Measurements from ENCODE around the gene LOXHD1. TPM values are rescaled to one million over a fixed set of nuclear protein-coding genes. Genes with fewer than 3 reads are reported as not detected.

LOXHD1 gene
- total and polyA plus RNA-seq, 5 donors, result 0.15 to 0.54 (median 0.31) TPM

GRCh38 chr18:46474487-46475389 is 182.3 kb downstream of the LOXHD1 start:
- no peaks in the 10 kb centered on the region for H3K4me1 ChIP-seq (ENCODE audit: control insufficient read depth, insufficient read depth, low read length)
- intact Hi-C loops (cut with DNase I), result no loop called here
- ATAC-seq (peak; percentile 28 to 30), DNase-seq (no peak)
- H3K27ac ChIP-seq (ENCODE audit: low read length), result no peak overlapping the region
- 70% methylated on average over 14 of the region's 14 CpGs for WGBS
- no peaks in the 10 kb centered on the region for H3K27me3 ChIP-seq (ENCODE audit: control insufficient read depth, insufficient read depth)
- no peak overlapping the region for H3K4me3 ChIP-seq (ENCODE audit: low read length)
- no peaks in the 10 kb centered on the region for H3K9me3 ChIP-seq (ENCODE audit: control insufficient read depth, low read length)

DNA sequence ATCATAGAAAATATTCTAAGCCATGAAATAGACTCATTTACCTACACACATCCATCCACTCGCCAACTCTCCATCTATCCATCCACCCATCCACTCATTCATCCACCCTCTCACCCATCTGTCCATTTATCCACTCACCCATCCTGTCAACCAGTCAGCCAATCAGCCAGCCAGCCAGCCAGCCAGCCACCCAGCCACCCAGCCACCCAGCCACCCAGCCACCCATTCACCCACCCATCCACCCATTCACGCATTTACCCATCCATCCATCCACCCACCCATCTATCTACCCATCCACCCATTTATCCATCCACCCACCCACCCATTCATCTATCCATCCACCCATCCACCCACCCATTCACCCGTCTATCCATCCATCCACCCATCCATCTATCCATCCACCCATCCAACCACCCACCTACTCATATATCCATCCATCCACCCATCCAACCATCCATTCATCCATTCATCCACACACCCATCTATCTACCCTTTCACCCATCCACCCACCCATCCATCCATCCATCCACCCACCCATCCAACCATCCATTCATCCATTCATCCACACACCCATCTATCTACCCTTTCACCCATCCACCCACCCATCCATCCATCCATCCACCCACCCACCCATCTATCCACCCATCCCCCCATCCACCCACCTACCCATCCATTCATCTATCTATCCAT is 185.1 kb downstream of the LOXHD1 start:
- ATAC-seq (no peak), DNase-seq (no peak)
- no peaks in the 10 kb centered on the region for H3K27me3 ChIP-seq (ENCODE audit: control insufficient read depth, insufficient read depth)
- H3K27ac ChIP-seq (ENCODE audit: low read length), result no peak overlapping the region
- no peaks in the 10 kb centered on the region for H3K9me3 ChIP-seq (ENCODE audit: control insufficient read depth, low read length)
- intact Hi-C loops (cut with DNase I), result no loop called here
- no peaks in the 10 kb centered on the region for H3K4me1 ChIP-seq (ENCODE audit: control insufficient read depth, insufficient read depth, low read length)
- 98% methylated on average over 3 of the region's 3 CpGs for WGBS
- no peak overlapping the region for H3K4me3 ChIP-seq (ENCODE audit: low read length)

GRCh38 chr18:46470714-46471113 is 186.3 kb downstream of the LOXHD1 start:
- H3K27me3 ChIP-seq (ENCODE audit: control insufficient read depth, insufficient read depth), result no peaks in the 10 kb centered on the region
- H3K27ac ChIP-seq (ENCODE audit: low read length), result no peak overlapping the region
- no peak for ATAC-seq
- intact Hi-C loops (cut with DNase I), result no loop called here
- no peak overlapping the region for H3K4me3 ChIP-seq (ENCODE audit: low read length)
- DNase-seq, result no peak
- no peaks in the 10 kb centered on the region for H3K4me1 ChIP-seq (ENCODE audit: control insufficient read depth, insufficient read depth, low read length)
- WGBS, result 75% methylated on average over 3 of the region's 3 CpGs
- no peaks in the 10 kb centered on the region for H3K9me3 ChIP-seq (ENCODE audit: control insufficient read depth, low read length)

DNA sequence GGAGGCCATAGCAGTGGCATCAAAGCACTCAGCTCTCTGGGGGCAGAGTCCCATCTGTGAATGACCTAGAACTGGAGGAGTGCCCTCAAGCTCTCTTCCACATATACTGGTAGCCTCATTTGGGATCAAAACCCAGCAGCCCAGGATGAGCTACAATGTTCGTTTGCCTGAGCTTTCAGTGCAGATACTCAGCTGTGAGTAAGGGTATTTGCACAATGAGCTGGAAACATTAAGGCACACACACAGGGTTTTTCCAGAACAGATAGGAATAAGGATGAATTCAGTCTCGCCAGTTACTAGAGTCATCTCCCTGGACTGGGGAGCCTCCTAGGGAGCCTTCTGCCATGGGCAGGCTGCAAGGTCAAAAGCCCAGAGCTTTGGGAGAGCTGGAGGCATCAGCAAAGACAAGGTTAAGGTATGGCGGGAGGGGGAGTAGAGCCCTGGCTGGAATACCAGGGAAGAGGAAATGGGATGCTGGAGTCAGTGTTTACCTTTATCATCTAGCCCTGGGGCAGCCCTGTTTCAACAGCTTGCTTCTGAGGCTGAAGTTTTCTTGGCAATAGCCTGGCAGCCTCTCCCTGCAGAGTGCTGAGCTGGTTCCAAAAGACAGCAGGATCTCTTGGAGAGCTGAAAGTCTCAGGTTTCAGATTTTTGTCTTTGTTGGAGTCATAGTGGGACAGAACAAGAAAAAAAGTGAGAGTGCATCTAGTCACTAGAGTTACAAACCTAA is 187.7 kb downstream of the LOXHD1 start:
- Histone ChIP-seq H3K9me3 (ENCODE audit: control insufficient read depth, low read length) (no peaks in the 10 kb centered on the region), H3K27ac (ENCODE audit: low read length) (no peak overlapping the region), H3K4me3 (ENCODE audit: low read length) (no peak overlapping the region), H3K4me1 (ENCODE audit: control insufficient read depth, insufficient read depth, low read length) (no peaks in the 10 kb centered on the region), H3K27me3 (ENCODE audit: control insufficient read depth, insufficient read depth) (no peaks in the 10 kb centered on the region)
- ATAC-seq (peak in 1 of 2 donors; percentile 15), DNase-seq (no peak)
- 54% methylated on average over 3 of the region's 3 CpGs for WGBS
- intact Hi-C loops (cut with DNase I), result no loop called here

- ATAC-seq, result no peak
- DNase-seq, result no peak
- Histone ChIP-seq H3K27ac (ENCODE audit: low read length) (no peak overlapping the region), H3K9me3 (ENCODE audit: control insufficient read depth, low read length) (no peaks in the 10 kb centered on the region), H3K27me3 (ENCODE audit: control insufficient read depth, insufficient read depth) (no peaks in the 10 kb centered on the region), H3K4me1 (ENCODE audit: control insufficient read depth, insufficient read depth, low read length) (no peaks in the 10 kb centered on the region), H3K4me3 (ENCODE audit: low read length) (no peak overlapping the region)
- 87% methylated on average over 11 of the region's 11 CpGs for WGBS
- intact Hi-C loops (cut with DNase I), result no loop called here
Measured at GRCh38 chr18:46468426-46469180, 188.4 kb downstream of the LOXHD1 start.

- no peak overlapping the region for H3K4me3 ChIP-seq (ENCODE audit: low read length)
- WGBS, result 67% methylated on average over 9 of the region's 9 CpGs
- ATAC-seq, result peak; percentile 30 to 54
- no peaks in the 10 kb centered on the region for H3K9me3 ChIP-seq (ENCODE audit: control insufficient read depth, low read length)
- H3K4me1 ChIP-seq (ENCODE audit: control insufficient read depth, insufficient read depth, low read length), result no peaks in the 10 kb centered on the region
- H3K27ac ChIP-seq (ENCODE audit: low read length), result no peak overlapping the region
- intact Hi-C loops (cut with DNase I), result no loop called here
- no peaks in the 10 kb centered on the region for H3K27me3 ChIP-seq (ENCODE audit: control insufficient read depth, insufficient read depth)
- no peak for DNase-seq
Measured at GRCh38 chr18:46466234-46467160, 190.5 kb downstream of the LOXHD1 start.

GRCh38 chr18:46464926-46465655 is 191.9 kb downstream of the LOXHD1 start:
- Histone ChIP-seq H3K4me1 (ENCODE audit: control insufficient read depth, insufficient read depth, low read length) (no peaks in the 10 kb centered on the region), H3K4me3 (ENCODE audit: low read length) (no peak overlapping the region), H3K27ac (ENCODE audit: low read length) (no peak overlapping the region), H3K27me3 (ENCODE audit: control insufficient read depth, insufficient read depth) (no peaks in the 10 kb centered on the region), H3K9me3 (ENCODE audit: control insufficient read depth, low read length) (no peaks in the 10 kb centered on the region)
- intact Hi-C loops (cut with DNase I), result no loop called here
- 74% methylated on average over 8 of the region's 8 CpGs for WGBS
- ATAC-seq (no peak), DNase-seq (no peak)

DNA sequence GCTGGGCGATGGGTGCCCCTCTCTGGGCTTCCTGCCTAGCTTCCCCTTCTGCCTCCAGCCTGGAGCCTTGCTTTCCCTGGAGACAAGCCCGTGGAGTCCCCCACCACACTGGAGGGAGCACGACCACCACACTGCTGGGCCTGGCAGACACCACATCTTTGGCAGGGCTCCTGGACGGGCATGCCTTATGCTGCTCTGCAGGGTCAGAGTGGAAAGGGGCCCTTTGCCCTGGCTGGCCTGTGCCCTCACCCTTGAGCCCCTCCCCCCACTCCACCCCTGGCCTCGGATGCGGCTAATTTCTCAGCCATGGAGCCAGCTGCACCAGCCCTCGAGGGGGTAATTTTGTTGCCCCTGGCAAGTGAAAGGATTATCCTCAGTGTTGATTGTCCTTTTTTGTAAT is 194.5 kb downstream of the LOXHD1 start:
- Histone ChIP-seq H3K27ac (ENCODE audit: low read length) (no peak overlapping the region), H3K9me3 (ENCODE audit: control insufficient read depth, low read length) (no peaks in the 10 kb centered on the region), H3K4me1 (ENCODE audit: control insufficient read depth, insufficient read depth, low read length) (no peaks in the 10 kb centered on the region), H3K4me3 (ENCODE audit: low read length) (no peak overlapping the region), H3K27me3 (ENCODE audit: control insufficient read depth, insufficient read depth) (no peaks in the 10 kb centered on the region)
- intact Hi-C loops (cut with DNase I), result no loop called here
- DNase-seq (no peak), ATAC-seq (no peak)
- 51% methylated on average over 7 of the region's 7 CpGs for WGBS

GRCh38 chr18:46461993-46462392 is 195.0 kb downstream of the LOXHD1 start:
- no peak overlapping the region for H3K27ac ChIP-seq (ENCODE audit: low read length)
- ATAC-seq (no peak), DNase-seq (no peak)
- no peak overlapping the region for H3K4me3 ChIP-seq (ENCODE audit: low read length)
- 84% methylated on average over 6 of the region's 6 CpGs for WGBS
- H3K27me3 ChIP-seq (ENCODE audit: control insufficient read depth, insufficient read depth), result no peaks in the 10 kb centered on the region
- no peaks in the 10 kb centered on the region for H3K9me3 ChIP-seq (ENCODE audit: control insufficient read depth, low read length)
- H3K4me1 ChIP-seq (ENCODE audit: control insufficient read depth, insufficient read depth, low read length), result no peaks in the 10 kb centered on the region
- intact Hi-C loops (cut with DNase I), result no loop called here
